Activated CD8-positive, alpha-beta memory T cell treated with anti-CD3 and anti-CD28 coated beads, Interleukin-2, amount 10 ng/mL, durations not matched to agents 7 days and 5 days (primary cell): ENCODE measurements around the gene ZNF385B. TPM values are rescaled to one million over a fixed set of nuclear protein-coding genes. Genes with fewer than 3 reads are reported as not detected.
A peak's percentile ranks its signal among the peaks of the same experiment; 100 is the strongest.

Experiments used
- ATAC-seq: fragments of 150-1000 bp; cut with Tn5 transposase; one replicate; pipeline ENCODE4 v1.10.0; 2021; ENCODE audit warnings: moderate library complexity
- CTCF ChIA-PET: fragments of 350-600 bp; sonication (Branson Sonifier 250); formaldehyde crosslinking; loops from one replicate; lab custom pipeline; 2021; ENCODE audit warnings: antibody characterized with exemption; lab: Charles Lee
- DNase-seq: peaks from one replicate; pipeline ENCODE4 v3.0.0-alpha.2; 2020
- H3K27ac Mint-ChIP-seq: one replicate; pipeline ENCODE4 v1.8.0; 2021; ENCODE audit warnings: mild to moderate bottlenecking, mixed read lengths
- H3K27me3 Mint-ChIP-seq: one replicate; pipeline ENCODE4 v1.8.0; 2021; ENCODE audit warnings: mixed read lengths
- H3K36me3 Mint-ChIP-seq: one replicate; pipeline ENCODE4 v1.8.0; 2021; ENCODE audit warnings: mild to moderate bottlenecking, mixed read lengths
- H3K4me1 Mint-ChIP-seq: one replicate; pipeline ENCODE4 v1.8.0; 2021; ENCODE audit warnings: mixed read lengths
- H3K4me3 Mint-ChIP-seq: one replicate; pipeline ENCODE4 v1.8.0; 2021; ENCODE audit warnings: mild to moderate bottlenecking, moderate library complexity, mixed read lengths
- H3K9me3 Mint-ChIP-seq: one replicate; pipeline ENCODE4 v1.8.0; 2022; ENCODE audit warnings: low read depth, mixed read lengths
- total RNA-seq, 2 experiments: library from RNA; stranded (reverse); gene quantifications; one replicate each; pipeline ENCODE4 v1.2.3, GENCODE V29; 2021

The ZNF385B gene
- total RNA-seq, 2 experiments from 2014 or later, result not detected

GRCh38 chr2:179876266-179876665 lies 14.9 kb upstream of the ZNF385B start:
- H3K4me3 Mint-ChIP-seq, result no peak overlapping the region
- no peak overlapping the region for H3K27ac Mint-ChIP-seq
- no peaks in the 10 kb centered on the region for H3K9me3 Mint-ChIP-seq
- DNase-seq (no peak), ATAC-seq (no peak)
- H3K36me3 Mint-ChIP-seq, result no peaks in the 10 kb centered on the region
- CTCF ChIA-PET, result interaction anchor here (0.7 kb wide), 1 partner anchor 10 kb away, joined by 3 read pairs; no protein-coding TSS in a partner anchor
- H3K27me3 Mint-ChIP-seq, result peaks cover 14% of the 10 kb centered on the region
- H3K4me1 Mint-ChIP-seq, result no peaks in the 10 kb centered on the region

- CTCF ChIA-PET, result no interaction called here
- Mint-ChIP-seq H3K27me3 (peaks cover 14% of the 10 kb centered on the region), H3K36me3 (no peaks in the 10 kb centered on the region), H3K9me3 (no peaks in the 10 kb centered on the region), H3K4me1 (no peaks in the 10 kb centered on the region), H3K4me3 (no peak overlapping the region), H3K27ac (no peak overlapping the region)
- DNase-seq (no peak), ATAC-seq (no peak)
These were observed 14.5 kb upstream of the ZNF385B start for GRCh38 chr2:179875864-179876263.

GRCh38 chr2:179862898-179863458 lies 1.6 kb upstream of the ZNF385B start:
- peaks cover 63% of the 10 kb centered on the region for H3K27me3 Mint-ChIP-seq
- DNase-seq, result no peak
- no peak overlapping the region for H3K4me3 Mint-ChIP-seq

GRCh38 chr2:179861027-179861415 lies 391 bp downstream of the ZNF385B start:
- peaks cover 77% of the 10 kb centered on the region for H3K27me3 Mint-ChIP-seq
- CTCF ChIA-PET, result no interaction called here
- H3K4me1 Mint-ChIP-seq, result peaks cover 13% of the 10 kb centered on the region
- H3K9me3 Mint-ChIP-seq, result no peaks in the 10 kb centered on the region
- no peak overlapping the region for H3K27ac Mint-ChIP-seq
- H3K4me3 Mint-ChIP-seq, result no peak overlapping the region
- no peak for DNase-seq
- peak; percentile 49 for ATAC-seq
- H3K36me3 Mint-ChIP-seq, result no peaks in the 10 kb centered on the region

More at GRCh38 chr2:179862898-179863458, 1.6 kb upstream of the ZNF385B start:
- CTCF ChIA-PET, result no interaction called here
- Mint-ChIP-seq H3K36me3 (no peaks in the 10 kb centered on the region), H3K9me3 (no peaks in the 10 kb centered on the region), H3K27ac (no peak overlapping the region), H3K4me1 (peaks cover 13% of the 10 kb centered on the region)
- no peak for ATAC-seq

GRCh38 chr2:179860255-179861026 lies 971 bp downstream of the ZNF385B start:
- Mint-ChIP-seq H3K9me3 (no peaks in the 10 kb centered on the region), H3K36me3 (no peaks in the 10 kb centered on the region), H3K27me3 (peaks cover 80% of the 10 kb centered on the region), H3K27ac (no peak overlapping the region), H3K4me3 (no peak overlapping the region), H3K4me1 (peaks cover 13% of the 10 kb centered on the region)
- no peak for ATAC-seq
- CTCF ChIA-PET, result no interaction called here
- no peak for DNase-seq

GRCh38 chr2:179859523-179859922 lies 1.9 kb downstream of the ZNF385B start:
- peaks cover 13% of the 10 kb centered on the region for H3K4me1 Mint-ChIP-seq
- ATAC-seq (no peak), DNase-seq (no peak)
- H3K27me3 Mint-ChIP-seq, result peaks cover 76% of the 10 kb centered on the region
- no peaks in the 10 kb centered on the region for H3K36me3 Mint-ChIP-seq
- no peaks in the 10 kb centered on the region for H3K9me3 Mint-ChIP-seq
- no peak overlapping the region for H3K4me3 Mint-ChIP-seq
- CTCF ChIA-PET, result no interaction called here
- no peak overlapping the region for H3K27ac Mint-ChIP-seq

- Mint-ChIP-seq H3K4me3 (no peak overlapping the region), H3K27ac (no peak overlapping the region), H3K27me3 (peaks cover 53% of the 10 kb centered on the region), H3K4me1 (peaks cover 13% of the 10 kb centered on the region), H3K36me3 (no peaks in the 10 kb centered on the region), H3K9me3 (no peaks in the 10 kb centered on the region)
- DNase-seq (no peak), ATAC-seq (no peak)
- CTCF ChIA-PET, result no interaction called here
These were observed 4.2 kb downstream of the ZNF385B start for GRCh38 chr2:179857236-179857635.

GRCh38 chr2:179856205-179856604 lies 5.2 kb downstream of the ZNF385B start:
- H3K9me3 Mint-ChIP-seq, result no peaks in the 10 kb centered on the region
- no peak overlapping the region for H3K4me3 Mint-ChIP-seq
- peaks cover 8% of the 10 kb centered on the region for H3K4me1 Mint-ChIP-seq
- H3K36me3 Mint-ChIP-seq, result no peaks in the 10 kb centered on the region
- peaks cover 44% of the 10 kb centered on the region for H3K27me3 Mint-ChIP-seq
- CTCF ChIA-PET, result no interaction called here
- H3K27ac Mint-ChIP-seq, result no peak overlapping the region
- no peak for ATAC-seq
- DNase-seq, result no peak

- no peak overlapping the region for H3K27ac Mint-ChIP-seq
- H3K27me3 Mint-ChIP-seq, result peaks cover 43% of the 10 kb centered on the region
- H3K4me3 Mint-ChIP-seq, result no peak overlapping the region
- H3K36me3 Mint-ChIP-seq, result no peaks in the 10 kb centered on the region
- CTCF ChIA-PET, result no interaction called here
- ATAC-seq (no peak), DNase-seq (no peak)
- peaks cover 8% of the 10 kb centered on the region for H3K4me1 Mint-ChIP-seq
- H3K9me3 Mint-ChIP-seq, result no peaks in the 10 kb centered on the region
These were observed 5.7 kb downstream of the ZNF385B start for GRCh38 chr2:179855673-179856072.

GRCh38 chr2:179854891-179855290 lies 6.5 kb downstream of the ZNF385B start:
- no peaks in the 10 kb centered on the region for H3K36me3 Mint-ChIP-seq
- H3K27ac Mint-ChIP-seq, result no peak overlapping the region
- no peaks in the 10 kb centered on the region for H3K9me3 Mint-ChIP-seq
- peaks cover 35% of the 10 kb centered on the region for H3K27me3 Mint-ChIP-seq
- DNase-seq (no peak), ATAC-seq (no peak)
- no peak overlapping the region for H3K4me3 Mint-ChIP-seq
- CTCF ChIA-PET, result no interaction called here
- peaks cover under 1% of the 10 kb centered on the region for H3K4me1 Mint-ChIP-seq

GRCh38 chr2:179853108-179853507 lies 8.3 kb downstream of the ZNF385B start:
- ATAC-seq (no peak), DNase-seq (no peak)
- Mint-ChIP-seq H3K27me3 (peaks cover 18% of the 10 kb centered on the region), H3K4me3 (no peak overlapping the region), H3K27ac (no peak overlapping the region), H3K36me3 (no peaks in the 10 kb centered on the region), H3K9me3 (no peaks in the 10 kb centered on the region), H3K4me1 (no peaks in the 10 kb centered on the region)
- CTCF ChIA-PET, result no interaction called here

GRCh38 chr2:179850188-179850587 lies 11.2 kb downstream of the ZNF385B start:
- no peaks in the 10 kb centered on the region for H3K4me1 Mint-ChIP-seq
- ATAC-seq (no peak), DNase-seq (no peak)
- H3K27ac Mint-ChIP-seq, result no peak overlapping the region
- peaks cover 6% of the 10 kb centered on the region for H3K27me3 Mint-ChIP-seq
- H3K36me3 Mint-ChIP-seq, result no peaks in the 10 kb centered on the region
- CTCF ChIA-PET, result no interaction called here
- H3K4me3 Mint-ChIP-seq, result no peak overlapping the region
- H3K9me3 Mint-ChIP-seq, result no peaks in the 10 kb centered on the region

- Mint-ChIP-seq H3K4me3 (no peak overlapping the region), H3K27me3 (peaks cover 6% of the 10 kb centered on the region), H3K36me3 (no peaks in the 10 kb centered on the region), H3K27ac (no peak overlapping the region), H3K9me3 (no peaks in the 10 kb centered on the region), H3K4me1 (no peaks in the 10 kb centered on the region)
- CTCF ChIA-PET, result no interaction called here
- no peak for DNase-seq
- ATAC-seq, result no peak
These were observed 11.7 kb downstream of the ZNF385B start for GRCh38 chr2:179849719-179850118.

GRCh38 chr2:179843541-179843940 lies 17.9 kb downstream of the ZNF385B start:
- no peak for ATAC-seq
- Mint-ChIP-seq H3K36me3 (no peaks in the 10 kb centered on the region), H3K4me3 (no peak overlapping the region), H3K4me1 (no peaks in the 10 kb centered on the region), H3K27me3 (peaks cover 13% of the 10 kb centered on the region), H3K27ac (no peak overlapping the region), H3K9me3 (no peaks in the 10 kb centered on the region)
- CTCF ChIA-PET, result no interaction called here
- DNase-seq, result no peak
